GM21717 (cell line): ENCODE data around the gene HNRNPAB.

Experiments used
- ATAC-seq: cut with Tn5 transposase; IDR thresholded peaks from one replicate; pipeline ENCODE4 v1.9.1; 2021; ENCODE audit warnings: mild to moderate bottlenecking, moderate library complexity; ENCODE audit not compliant: unreplicated experiment

HNRNPAB gene

DNA sequence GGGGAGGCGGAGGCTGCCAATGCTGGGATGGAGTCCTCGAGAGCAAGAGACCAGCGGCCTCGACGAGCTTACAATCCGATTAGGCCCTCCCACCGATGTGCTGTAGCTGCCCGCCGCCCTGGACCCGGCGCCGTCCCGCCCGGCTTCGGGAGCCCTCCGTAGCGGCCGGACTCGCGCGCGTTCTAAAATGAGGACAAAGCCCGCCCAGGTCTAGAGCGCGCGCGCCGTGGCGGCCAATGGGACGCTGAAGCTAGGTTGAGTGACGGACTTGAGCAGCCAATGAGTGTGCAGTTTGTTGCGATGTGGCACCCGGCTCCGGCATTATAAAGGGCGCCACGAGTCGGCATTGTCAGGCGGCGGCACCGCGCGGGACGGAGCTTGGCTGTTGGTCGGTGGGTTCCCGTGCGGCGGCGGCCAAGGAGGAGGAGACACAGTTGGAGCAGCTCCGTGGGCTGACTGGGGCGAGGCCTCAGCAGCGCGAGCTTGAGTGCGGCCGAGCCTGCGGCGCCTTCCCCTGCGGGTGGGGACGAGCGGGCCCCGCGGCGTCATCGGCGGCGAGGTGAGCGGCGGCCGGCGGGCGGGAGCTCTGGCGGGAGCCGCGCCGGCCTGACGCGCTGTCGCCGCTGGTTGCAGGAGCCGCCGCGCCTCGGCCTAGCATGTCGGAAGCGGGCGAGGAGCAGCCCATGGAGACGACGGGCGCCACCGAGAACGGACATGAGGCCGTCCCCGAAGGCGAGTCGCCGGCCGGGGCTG, at the start of gene HNRNPAB:
TSS of gene HNRNPAB (plus strand) at position 352 of the 753 bp plus-strand sequence. CDS start at position 657, 305 bp downstream.
- ATAC-seq: peak; percentile 83

DNA sequence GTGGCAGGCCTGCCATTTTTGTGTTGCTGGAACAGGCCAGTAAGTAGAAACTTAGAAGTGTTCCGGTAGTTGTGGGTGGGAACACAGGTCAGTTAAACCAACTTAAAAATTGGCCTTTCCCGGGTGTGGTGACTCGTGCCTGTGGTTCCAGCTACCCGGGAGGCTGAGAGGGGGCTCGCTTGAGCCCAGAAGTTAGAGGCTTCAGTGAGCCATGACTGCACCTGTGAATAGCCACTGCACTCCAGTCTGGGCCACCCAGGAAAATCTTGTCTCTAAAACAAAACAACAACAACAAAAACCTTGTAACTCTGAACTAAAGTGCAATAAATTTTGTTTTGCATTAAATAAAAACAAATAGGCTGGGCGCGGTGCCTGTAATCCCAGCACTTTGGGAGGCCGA, 49.3 kb upstream of the HNRNPAB start:
- no peak for ATAC-seq

GRCh38 chr5:178160176-178160575, 44.2 kb upstream of the HNRNPAB start:
- no peak for ATAC-seq

DNA sequence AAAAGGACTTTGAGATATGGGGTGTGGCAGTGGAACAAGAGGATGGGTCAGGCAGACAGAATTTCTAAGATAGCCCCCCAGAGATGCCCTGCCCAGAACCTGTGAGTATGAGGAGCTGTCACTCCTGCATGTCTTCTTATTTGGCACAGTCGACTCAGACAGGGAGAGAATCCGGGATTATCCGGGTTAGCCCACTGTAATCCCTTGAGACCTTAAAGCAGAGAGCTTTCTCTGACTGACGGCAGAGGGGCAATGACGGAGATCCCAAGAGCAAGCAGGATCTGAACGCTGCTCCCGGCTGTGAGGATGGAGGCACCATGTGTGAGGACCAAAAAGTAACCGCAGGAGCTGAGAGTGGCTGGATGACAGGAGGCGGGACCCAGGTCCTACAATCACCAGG, 41.9 kb upstream of the HNRNPAB start:
- ATAC-seq: no peak

DNA sequence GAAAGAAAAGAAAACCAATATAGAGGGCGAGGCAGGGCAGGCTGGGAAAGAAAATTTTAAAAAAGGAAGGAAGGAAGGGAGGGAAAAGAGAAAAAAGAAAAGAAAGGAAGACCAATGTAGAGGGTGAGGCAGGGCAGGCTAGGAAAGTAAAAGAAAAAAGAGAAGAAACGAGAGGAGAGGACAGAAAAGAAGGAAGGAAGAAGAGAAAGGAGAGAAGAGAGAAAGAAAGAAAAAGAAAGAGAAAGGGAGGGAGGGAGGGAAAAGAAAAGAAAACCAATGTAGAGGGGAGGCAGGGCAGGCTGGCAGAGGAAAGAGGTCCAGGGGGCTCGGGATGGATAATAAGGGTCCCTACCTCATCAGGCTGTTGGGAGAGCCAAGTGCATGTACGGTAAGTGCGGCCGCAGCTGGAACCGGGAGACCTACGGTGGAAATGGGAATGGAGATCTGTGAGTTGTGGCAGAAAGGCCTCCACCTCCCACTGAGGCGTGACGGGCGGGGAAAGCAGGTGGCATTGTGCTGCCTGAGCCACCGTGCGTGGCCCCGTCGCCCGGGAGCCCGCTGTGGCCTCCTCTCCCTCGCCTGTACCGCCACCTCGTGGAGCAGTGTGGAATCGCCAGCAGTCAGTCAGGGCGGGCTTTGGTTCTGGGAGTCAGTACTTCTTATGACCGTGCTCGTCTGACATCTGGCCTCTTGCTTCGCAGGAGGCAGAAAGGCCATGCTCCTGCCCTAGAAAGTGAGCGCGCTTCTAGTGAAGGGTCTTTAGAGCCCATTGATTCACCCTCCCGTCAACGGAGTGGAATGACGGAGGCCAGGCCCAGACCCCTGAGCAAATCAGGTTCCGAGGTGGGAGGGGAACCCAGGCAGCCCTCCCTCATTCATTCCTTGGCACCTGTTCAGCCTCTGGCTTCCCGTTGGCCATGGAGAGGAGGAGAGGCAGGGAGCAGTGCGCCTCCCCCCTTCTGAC, 40.3 kb upstream of the HNRNPAB start:
- peak; percentile 91 for ATAC-seq

GRCh38 chr5:178165581-178165980, 38.8 kb upstream of the HNRNPAB start:
- no peak for ATAC-seq

GRCh38 chr5:178170455-178170854, 33.9 kb upstream of the HNRNPAB start:
- no peak for ATAC-seq

DNA sequence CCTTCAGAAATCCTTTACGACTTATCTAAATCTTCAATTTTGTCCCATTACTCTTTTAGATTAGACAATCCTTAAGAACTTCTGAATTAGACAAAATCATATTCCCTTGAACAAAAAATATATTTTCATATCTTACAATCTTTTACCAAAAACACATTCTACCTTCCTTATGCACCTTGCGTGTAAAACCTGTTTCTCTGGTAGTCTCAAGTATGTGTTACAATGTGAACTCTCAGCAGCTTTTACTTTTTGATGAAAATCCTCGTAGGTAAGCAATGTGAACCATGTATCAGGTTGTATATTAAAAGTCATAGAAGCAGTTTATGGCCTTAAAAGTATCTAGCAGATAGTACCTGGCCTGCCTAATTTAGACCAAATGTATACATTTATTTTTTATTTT, 29.9 kb upstream of the HNRNPAB start:
- ATAC-seq: no peak

DNA sequence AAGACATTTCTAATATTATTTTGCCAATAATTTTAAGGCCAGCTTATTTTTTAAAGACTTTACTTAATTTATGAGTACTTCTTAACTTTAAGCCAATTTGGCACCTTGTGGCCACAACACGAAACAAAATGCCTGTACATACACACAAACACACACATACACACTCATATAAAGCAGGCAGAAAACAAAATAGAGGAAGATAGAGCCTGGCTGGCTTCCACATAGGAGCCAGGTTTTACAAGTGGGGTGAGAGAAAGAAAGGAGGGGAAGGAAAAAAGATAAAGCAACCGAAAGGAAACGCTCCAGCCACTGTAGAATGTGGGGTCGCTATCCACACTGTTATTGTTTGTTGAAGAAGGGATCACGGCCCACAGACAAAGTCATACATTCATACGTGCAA, 27.5 kb upstream of the HNRNPAB start:
- ATAC-seq: no peak

DNA sequence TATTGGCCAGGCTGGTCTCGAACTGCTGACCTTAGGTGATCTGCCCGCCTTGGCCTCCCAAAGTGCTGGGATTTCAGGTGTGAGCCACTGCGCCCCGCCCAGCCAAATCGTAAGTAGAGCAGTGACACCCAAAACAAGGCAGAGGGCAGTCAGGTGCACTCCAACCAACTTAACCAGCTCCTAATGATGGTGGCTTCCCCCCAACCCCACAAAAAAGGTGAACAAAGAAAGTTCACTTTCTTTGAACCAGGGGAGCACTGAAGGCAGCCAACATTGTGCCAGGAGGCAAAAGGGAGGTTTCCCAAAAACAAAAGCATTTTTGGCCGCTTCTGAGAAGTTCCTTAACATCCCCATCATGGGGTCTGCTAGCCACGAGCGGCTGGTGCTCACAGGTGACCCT, 26.8 kb upstream of the HNRNPAB start:
- no peak for ATAC-seq

- ATAC-seq: no peak
Measured at GRCh38 chr5:178180141-178180863, 24.0 kb upstream of the HNRNPAB start.

DNA sequence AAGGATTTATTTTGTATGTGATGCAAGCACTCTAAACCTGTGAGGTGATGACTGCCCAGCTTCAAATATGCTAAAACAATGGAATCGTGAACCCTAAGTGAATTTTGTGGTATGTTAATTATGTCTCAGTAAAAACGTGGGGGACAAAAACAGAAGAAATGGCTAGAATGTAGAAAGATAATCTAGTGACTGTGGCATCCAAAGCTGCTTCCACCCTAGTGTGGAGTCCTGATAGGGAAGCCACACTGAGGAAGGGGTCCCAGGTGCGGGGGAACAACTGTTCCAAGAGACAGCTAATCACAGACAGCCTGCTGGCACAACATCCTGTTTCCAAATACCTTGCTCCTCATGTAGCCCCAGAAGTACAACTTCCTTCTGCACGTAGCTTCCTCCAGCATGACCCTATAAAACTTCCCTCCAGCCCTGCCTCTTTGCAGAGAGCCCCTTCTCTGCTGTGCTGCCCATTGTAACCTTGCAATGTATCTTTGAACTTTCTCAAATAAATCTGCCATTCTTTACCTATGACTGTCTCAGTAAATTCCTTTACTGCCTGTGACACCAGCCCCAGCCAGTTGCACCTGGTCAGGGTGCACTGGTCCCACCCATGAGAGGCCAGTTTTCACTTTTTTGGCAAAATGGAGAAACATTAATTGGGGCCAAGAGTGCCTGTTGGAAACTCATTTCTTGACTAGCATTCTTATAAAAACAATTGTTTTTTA, 22.0 kb upstream of the HNRNPAB start:
- ATAC-seq: no peak

DNA sequence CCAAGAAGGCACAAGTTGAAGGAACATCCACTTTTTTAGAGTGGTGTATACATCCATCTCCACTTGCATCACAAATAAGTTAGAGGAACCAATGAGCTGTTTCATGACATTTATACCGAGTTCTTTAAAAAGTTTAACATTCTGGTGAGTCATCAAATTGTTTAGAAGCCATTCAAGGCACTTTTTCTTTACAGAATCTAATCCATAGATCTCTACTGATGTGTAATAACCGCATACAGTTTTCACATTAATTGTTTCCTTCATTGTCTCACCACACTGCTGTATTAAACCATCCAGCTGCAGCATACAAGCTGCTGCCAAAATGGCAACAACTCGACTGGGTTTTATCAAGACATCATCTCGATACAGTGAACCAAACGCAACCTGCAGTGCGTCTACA, 17.9 kb upstream of the HNRNPAB start:
- no peak for ATAC-seq

- no peak for ATAC-seq
Measured at GRCh38 chr5:178187014-178187413, 17.3 kb upstream of the HNRNPAB start, which contains the start of gene GMCL2. Gene GMCL2 (minus strand): TSS chr5:178187371. CDS start chr5:178187299, 72 bp downstream.

GRCh38 chr5:178189433-178189832, 14.9 kb upstream of the HNRNPAB start:
- no peak for ATAC-seq

DNA sequence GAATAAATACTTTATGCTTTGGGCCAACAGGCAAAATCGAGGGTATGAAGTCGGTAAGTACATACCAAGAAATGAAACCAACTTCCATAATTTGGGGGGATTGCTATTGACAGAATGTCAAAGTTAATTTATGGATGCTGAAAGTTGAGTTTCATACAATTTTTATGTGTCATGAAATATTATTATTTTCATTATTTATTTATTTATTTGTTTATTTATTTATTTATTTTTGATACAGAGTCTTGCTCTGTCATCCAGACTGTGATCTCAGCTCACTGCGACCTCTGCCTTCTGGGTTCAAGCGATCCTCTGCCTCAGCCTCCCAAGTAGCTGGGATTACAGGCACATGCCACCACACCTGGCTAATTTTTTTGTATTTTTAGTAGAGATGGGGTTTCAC, 12.7 kb upstream of the HNRNPAB start:
- ATAC-seq: no peak

GRCh38 chr5:178192244-178192643, 12.1 kb upstream of the HNRNPAB start:
- ATAC-seq: no peak

GRCh38 chr5:178192787-178193186, 11.5 kb upstream of the HNRNPAB start:
- no peak for ATAC-seq

DNA sequence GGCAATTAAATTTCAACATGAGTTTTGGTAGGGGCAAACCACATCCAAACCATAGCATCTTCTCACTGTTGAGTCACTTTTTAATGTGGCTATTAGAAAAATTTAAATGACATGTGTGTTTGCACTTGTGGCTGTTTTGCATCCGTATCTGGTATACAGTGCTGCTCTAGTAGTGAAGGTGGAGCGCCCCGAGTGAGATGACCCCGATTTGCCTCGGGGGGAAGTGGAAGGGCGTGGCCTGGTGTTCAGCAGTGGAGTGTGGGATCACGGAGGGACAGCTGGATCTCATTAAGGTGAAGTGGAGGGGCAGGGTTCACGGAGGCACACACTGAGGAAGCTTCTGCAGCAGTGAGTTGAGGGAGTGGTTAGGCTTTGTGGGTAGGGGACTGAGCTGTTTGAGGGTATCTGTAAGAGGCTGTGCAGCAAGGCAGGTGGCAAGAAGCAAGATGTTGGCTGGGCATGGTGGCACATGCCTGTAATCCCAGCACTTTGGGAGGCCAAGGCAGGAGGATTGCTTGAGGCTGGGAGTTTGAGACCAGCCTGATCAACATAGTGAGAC, 11.0 kb upstream of the HNRNPAB start:
- ATAC-seq: no peak

GRCh38 chr5:178194026-178194425, 10.3 kb upstream of the HNRNPAB start:
- ATAC-seq: no peak
